HG03135 (cell line): ENCODE measurements around the gene DOLK.
"Not testable (repeated sequence)": the region's sequence is repeated elsewhere in the genome, so short reads cannot be mapped to it uniquely, and the experiment has no call there.

Source experiments
- ATAC-seq: cut with Tn5 transposase; IDR thresholded peaks from one replicate; pipeline ENCODE4 v1.9.1; 2021; ENCODE audit warnings: mild to moderate bottlenecking, moderate library complexity; ENCODE audit not compliant: unreplicated experiment

Gene DOLK

DNA sequence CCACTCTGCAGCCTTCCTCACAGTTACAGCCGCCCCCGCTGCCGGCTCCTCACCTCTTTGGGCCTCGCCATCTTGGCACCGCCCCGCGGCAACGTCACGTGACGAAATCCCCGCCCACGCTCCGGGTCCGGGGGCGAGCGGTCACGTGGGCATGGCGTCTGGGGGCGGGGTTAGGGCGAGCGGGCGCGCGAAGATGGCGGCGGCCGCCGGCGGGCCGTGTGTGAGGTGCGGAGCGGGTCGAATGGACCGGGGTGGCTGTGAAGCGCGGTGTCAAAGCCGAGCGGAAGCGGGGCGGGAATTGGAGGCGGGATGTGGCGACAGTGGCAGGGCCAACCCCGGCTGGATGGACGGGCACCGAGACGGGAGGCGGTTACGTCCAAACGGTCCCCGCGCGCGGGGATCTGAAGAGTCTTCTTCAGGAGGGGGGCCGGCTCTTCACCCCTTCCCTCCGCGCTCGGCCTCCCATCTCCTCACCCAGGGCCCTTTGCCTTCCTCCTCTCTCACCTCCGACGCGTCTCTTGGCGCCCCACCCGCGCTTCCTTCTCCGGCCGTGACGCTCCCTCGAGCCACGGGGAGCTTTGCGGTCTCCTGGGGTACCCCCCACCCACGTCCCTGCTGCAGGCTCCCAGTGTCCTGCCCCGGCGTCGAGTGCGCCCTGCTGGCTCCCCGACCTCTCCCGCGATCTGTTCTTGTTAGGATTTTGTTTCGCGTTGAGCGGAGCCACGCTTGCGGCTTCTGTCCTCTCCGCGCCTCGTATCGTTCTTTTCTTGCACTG is at the start of gene DOLK, which contains the start of gene NUP188:
Gene DOLK (minus strand): TSS at position 77 of the 775 bp plus-strand sequence. CDS start 300 bp downstream, outside the sequence.
Gene NUP188 (plus strand): TSS at position 173 of the 775 bp plus-strand sequence. CDS start 21 bp downstream, at position 194.
- ATAC-seq: peak; percentile 76

DNA sequence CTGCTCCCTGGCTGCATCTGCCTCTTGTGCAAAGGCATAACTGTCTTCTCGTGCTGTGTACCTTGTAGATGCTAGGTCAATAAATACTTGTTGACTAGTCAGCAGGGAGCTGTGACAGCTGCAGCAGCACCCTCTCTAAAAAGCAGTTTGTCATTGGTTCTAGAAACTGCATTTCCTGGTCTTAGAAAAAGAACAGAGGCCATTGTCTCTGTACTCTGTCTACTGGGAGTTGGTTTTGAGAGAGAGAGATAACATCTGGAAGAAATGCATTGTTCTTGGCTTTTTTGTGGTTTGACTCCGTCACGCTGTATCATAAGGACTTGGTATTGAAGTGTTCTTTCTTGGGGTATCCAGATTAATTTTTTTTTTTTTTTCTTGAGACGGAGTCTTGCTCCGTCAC is 48.4 kb upstream of the DOLK start:
- no peak for ATAC-seq

DNA sequence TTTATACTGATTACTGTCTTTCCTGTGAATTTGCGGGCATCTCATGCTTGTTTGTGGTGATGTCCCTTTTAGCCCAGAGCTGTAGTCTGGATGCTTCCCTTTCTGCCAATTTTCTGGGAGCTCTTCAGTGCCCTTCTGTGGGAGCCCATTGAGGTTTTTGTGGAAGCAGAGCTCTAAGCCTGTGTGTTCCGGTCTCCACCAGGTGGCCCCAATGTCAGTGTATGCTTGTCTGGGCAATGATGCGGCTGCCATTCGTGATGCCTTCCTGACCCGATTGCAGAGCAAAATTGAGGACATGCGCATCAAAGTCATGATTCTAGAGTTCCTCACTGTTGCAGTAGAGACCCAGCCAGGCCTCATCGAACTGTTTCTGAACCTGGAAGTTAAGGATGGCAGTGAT is 45.6 kb upstream of the DOLK start:
- no peak for ATAC-seq

DNA sequence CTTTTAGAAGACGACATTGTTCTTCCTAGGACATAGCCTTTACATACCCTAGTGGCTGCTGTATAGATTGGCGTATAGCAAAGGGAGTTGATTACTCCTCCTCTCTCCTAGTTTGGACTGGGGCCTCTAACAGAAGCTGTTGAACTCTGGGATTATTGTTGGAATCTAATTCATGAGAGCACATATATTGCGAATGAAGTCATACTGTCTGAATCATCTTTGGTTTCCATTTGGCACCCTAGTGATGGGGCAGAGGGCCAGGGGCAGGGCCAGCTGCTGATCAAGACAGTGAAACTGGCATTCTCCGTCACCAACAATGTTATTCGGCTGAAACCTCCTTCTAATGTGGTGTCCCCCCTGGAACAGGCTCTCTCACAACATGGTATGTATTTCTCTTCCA is 40.4 kb upstream of the DOLK start:
- ATAC-seq: no peak

DNA sequence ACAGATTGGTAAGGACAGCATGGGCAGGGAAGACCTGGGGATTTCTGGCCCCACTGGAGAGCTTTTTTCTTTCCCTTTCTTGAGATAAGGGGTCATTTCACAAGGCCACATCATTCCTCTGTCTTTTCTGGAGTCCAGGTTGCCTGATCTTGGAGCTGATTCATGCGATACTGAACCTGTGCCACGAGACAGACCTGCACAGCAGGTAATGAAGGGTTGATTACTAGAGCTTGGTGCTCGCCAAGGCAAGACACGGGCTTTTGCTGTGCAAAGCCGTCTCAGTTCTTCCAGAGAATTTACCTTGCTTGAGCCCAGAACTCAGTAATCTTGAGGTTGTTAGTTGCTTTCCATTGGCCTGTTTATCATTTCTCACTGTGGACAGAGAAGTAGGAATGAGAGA is 39.3 kb upstream of the DOLK start:
- no peak for ATAC-seq

DNA sequence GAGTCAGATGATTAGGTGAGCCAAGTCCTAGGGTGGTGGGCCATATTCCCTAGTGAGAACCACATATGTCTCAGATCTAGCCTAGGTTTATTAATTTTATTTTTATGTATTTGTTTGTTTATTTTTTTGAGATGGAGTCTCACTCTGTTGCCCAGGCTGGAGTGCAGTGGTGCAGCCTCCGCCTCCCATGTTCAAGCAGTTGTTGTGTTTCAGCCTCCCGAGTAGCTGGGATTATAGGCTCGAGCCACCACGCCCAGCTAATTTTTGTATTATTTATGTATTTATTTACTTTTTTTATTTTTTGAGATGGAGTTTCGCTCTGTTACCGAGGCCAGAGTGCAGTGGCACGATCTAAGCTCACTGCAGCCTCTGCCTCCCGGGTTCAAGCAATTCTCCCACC is 36.1 kb upstream of the DOLK start:
- ATAC-seq: no peak

DNA sequence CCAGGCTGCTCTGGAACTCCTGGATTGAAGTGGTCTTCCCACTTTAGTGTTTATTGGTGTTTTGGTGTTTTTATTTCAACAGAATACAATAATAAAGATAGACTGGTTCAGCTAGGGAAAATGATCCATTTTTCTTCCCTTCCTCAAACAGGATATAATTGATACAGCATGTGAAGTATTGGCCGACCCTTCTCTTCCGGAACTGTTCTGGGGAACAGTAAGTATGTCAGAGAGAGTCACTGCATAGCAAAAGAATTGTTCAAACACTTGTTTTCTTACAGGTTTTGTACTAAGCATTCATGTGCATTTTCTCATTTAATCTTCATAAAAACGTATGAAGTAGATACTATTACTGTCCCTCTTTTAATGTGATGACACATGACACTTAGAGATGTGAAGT is 31.7 kb upstream of the DOLK start:
- no peak for ATAC-seq

DNA sequence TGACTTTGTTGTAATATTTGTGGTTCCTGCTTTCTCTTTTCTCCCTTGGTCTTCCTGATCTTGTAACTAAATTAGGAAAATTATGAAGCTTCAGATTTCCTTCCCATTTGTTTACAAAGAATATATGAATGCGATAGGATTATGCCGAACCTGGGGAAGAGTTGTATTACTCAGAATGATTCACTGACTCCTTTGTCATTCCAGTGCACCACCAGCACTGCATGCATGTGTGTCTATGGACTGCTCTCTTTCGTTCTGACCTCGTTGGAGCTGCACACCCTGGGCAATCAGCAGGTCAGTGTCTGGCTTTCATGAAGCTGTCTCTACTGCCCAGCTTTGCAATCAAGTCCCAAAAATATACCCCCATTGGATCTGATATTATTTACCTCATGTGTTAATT is 25.6 kb upstream of the DOLK start:
- no peak for ATAC-seq

DNA sequence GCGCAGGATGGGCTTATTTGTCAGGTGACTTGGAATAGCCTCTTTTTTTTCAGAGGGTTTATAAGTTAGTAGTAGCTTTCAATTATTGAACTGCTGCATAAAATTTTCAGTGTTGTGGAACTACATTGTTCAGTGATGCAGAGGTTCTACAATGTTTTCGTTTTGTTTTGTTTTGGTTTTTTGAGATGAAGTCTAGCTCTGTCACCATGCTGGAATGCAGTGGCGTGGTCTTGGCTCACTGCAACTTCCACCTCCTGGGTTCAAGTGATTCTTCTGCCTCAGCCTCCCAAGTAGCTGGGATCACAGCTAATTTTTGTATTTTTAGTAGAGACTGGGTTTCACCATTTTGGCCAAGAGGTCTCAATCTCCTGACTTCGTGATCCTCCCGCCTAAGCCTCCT is 22.1 kb upstream of the DOLK start:
- ATAC-seq: no peak

DNA sequence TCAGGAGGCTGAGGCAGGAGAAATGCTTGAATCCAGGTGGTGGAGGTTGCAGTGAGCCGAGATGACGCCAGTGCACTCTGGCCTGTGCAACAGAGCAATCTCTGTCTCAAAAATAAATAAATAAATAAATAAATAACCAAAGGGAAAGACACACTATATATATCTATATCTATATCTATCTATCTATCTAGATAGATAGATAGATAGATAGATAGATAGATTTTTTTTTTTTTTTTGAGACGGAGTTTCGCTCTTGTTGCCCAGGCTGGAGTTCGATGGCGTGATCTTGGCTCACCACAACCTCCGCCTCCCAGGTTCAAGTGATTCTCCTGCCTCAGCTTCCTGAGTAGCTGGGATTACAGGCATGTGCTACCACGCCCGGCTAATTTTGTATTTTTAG is 14.0 kb upstream of the DOLK start:
- not testable (repeated sequence) for ATAC-seq

DNA sequence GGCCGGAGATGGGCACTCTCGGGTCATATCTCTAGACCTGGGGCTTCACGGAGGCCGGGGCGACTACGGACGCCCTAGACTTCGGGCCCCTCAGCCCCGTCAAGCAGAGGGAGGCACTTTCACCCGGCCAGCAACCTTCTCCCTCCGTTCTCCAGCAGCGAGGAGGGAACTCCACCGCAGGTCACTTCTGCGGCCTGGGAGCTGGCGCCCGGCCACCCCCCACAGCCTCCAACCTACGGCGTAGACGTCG is 201 bp downstream of the DOLK start:
- ATAC-seq: no peak

DNA sequence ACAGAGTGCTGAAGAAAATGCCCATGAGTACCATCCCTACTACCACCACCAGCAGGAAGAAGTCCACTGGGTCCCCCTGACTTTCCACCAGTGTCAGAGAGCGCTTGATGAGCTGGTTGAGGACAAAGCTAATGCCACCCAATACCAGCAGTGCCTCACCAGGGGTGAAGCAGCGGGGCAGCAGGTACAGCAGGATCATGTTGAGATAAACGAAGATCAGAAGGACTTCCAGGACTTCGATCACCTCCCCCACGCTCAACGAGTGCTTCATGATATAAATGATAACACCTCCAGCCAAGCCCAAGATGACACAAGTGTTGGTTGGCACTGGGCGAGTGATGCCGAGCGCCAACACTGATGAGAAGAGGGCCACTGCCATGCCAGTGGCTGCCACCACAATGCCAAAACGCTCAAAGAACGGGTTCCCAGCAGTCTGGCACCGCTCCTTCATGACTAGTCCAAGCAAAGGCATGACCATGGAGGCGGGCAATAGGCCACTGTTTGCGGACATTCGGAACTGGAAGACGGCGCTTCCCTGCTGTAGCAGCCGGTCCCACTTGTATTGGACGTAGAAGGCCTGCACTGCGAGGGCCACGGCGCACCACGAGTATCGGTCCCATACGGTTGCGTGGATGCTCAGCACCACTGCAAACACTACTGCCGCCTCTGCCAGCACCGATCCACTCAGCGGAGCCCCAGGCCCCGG is 679 bp downstream of the DOLK start:
- peak; percentile 26 for ATAC-seq

DNA sequence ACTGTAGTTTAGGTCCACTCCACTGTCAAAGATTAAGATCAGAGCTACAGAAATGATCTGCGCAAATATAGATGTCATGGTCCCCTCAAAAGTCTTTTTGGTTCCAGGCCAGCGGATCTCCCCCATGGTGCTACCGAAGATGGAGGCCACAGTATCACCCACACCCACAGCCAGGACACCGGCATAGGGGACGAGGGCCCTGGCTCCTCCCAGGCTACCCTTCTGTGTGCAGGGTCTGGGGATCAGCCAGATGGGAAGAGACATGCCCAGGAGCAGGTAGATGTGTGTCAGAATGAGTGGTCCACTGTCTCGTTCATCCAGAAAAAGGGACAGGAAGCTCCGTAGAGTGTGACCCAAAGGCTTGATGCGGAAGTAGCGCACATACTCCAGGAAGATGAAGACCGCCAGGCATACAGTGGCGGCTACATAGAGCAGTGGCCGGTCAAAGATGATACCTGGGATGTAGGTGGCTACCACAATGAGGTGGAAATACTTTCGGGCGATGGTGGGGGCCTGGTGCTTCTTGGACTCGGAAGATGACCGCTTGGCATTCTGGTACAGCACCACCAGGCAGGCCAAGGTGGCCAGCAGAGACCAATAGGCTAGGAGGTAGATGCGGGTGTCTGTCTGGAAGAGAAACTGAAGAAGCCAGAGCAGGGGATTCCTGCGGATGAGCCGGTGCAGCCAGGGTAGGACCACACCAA is 1.5 kb downstream of the DOLK start:
- ATAC-seq: no peak

DNA sequence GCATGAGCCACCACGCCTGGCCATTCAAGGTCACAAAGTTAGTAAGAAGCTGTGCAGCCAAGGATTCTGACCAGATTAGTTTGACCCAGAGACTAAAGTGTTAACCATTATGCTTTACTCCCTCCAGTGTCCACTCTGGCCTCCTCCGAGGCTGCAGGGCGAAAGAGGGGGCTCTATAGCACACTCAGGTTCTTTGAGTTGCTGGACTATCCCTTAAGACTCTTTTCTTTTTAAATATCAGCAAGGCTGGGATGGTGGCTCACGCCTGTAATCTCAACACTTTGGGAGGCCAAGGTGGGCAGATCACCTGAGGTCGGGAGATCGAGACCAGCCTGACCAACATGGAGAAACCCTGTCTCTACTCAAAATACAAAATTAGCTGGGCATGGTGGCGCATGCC is 2.4 kb downstream of the DOLK start:
- ATAC-seq: not testable (repeated sequence)

DNA sequence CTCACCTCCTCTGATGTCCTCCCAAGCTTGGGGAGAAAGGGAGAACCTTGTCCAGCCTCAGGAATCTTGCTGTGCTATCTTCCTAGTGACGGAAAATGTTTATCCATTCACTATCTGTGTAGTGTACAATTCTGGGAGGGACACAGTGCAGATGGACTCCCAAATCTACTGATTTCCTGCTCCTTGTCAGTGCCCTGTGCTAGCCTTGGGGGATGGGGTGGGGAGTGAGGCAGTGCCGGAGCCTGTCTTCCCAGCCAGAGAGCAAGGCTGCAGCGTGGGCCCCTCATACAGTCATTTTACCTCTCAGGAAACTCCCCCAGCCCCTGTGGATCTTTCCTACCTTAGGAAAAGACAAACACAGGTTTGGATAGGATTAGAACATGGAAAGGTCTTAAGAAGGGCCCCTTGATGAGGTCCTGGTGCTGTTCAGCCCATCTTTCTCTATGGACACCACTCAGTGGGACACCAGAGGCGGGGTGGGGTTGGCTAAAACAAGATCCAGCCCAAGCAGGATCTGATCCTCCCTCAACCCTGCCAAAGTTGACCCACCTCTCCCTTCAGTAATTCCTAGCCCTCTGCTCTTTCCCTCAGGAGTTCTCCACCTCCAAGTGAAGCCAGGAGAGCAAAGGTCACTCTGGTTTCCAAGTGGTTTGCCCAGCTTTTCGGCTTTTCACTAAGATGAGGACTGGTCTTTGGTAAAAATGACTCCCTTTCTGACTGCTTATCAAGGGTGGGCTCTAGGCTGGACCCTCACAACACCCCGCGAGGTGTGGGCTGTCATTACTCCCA is 3.4 kb downstream of the DOLK start:
- ATAC-seq: no peak

DNA sequence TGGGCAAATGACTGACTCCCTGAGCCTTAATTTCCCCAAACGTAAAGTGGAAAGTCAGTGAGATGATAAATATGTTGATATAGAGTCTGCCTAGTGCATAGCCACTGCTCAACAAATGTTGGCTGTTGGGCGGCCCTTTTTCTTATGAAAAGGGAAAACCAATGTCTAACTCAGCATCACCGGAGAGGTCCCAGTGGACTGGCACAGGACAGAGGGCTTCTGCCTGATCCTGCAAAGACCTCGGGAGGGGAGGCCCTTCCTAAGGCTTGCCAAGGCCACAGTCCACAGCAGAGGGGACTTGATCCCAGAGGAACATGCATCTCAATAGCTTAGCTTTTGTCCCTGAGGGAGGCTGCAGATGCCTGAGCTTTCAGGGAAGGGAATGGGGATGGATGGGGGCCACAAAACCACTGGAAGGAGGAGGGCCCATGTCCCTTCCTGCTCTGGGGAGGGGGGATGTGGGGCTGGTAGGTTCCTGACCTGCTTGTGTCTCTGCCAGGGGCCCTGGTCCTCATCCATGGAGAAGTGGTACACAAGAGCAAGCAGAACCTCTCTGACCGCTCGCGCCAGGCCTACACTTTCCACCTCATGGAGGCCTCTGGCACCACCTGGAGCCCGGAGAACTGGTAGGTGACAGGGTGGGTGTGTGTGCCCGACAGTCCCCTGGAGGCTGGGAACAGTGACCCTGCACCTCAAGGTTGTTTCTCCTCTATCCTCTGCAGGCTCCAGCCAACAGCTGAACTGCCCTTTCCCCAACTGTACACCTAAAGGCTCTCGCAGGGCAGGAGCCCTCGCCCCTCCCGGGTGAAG is 6.3 kb downstream of the DOLK start:
- ATAC-seq: no peak

DNA sequence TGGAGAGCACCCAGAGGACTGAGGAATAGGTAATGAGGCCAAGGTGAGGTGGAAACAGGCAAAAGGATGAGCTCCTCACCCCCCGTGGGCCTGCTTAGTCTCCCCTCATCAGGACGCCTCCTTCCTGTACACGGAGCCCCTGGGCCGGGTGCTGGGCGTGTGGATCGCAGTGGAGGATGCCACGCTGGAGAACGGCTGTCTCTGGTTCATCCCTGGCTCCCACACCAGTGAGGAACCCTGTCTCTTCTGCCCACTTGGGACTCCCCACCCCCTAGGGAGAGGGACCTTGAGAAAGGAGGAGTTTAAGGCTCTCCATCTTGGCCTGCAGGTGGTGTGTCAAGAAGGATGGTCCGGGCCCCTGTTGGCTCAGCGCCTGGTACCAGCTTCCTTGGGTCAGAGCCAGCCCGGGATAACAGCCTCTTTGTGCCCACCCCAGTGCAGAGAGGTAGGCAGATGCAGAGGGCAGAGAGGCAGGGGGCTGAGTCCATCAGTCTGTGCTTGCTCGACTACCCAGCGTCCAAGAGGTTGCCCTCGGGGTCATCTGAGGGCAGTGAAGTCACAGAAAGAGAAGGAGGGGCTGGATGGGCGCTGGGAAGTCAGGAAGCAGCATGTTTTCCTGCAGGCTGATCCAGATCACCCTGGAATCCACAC is 7.0 kb downstream of the DOLK start:
- no peak for ATAC-seq

DNA sequence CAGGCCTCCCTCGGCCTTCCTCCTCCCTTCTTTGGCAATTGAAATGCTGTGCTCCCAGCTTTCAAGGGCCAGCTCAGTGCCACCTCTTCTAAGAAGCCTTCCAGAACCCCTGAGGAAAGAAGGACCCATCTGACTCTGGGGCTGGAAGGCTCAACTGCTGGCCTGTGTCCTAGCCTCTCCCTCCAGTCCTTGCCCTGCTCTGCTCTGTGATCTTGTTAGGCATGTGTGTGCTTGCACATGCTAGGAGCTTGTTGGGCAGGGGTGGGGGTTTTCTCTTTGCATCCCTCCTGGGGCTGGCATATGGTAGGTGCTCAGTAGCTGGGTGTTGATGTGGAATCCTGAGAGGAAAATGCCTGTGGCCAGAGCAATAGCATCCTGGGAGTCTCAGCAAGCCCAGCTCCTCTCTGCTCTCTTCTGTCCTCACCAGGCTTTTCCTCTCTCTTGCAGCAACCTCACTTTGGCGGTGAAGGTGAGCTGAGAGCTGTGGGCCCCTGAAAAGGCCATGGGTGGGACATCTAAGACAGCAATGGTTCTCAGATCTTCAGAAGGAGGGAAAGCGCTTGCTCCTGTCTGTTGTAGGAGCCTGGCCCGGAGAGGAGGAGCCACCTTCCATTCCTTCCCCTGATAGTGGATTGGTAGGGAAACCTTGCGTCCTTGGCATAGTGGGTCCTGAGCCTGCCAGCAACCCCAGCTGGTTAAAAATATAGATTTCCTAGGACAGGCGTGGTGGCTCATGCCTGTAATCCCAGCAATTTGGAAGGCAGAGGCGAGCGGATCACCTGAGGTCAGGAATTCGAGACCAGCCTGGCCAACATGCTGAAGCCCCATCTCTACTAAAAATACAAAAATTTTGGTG is 9.9 kb downstream of the DOLK start:
- no peak for ATAC-seq
